T-helper 1 cell treated with Interleukin-12 subunit alpha and Interleukin-12 subunit beta and Interleukin-4 antibody, amounts not matched to agents 30 ng/mL and 1 ng/mL, for 36 hours (primary cell): Measurements from ENCODE around the gene TAS2R43. TPM values are rescaled to one million over a fixed set of nuclear protein-coding genes. Genes with fewer than 3 reads are reported as not detected.
"Not testable (repeated sequence)": the region's sequence is repeated elsewhere in the genome, so short reads cannot be mapped to it uniquely, and the experiment has no call there.

ENCODE experiments used
- intact Hi-C: fragments of 100-400 bp; cut with micrococcal nuclease; formaldehyde crosslinking; loops from one replicate; pipeline ENCODE4 v1.15.1; 2024
- total RNA-seq: library from RNA; stranded (reverse); gene quantifications from 2 replicates; pipeline ENCODE4 v1.2.3, GENCODE V29; 2022

The TAS2R43 gene, protein sequence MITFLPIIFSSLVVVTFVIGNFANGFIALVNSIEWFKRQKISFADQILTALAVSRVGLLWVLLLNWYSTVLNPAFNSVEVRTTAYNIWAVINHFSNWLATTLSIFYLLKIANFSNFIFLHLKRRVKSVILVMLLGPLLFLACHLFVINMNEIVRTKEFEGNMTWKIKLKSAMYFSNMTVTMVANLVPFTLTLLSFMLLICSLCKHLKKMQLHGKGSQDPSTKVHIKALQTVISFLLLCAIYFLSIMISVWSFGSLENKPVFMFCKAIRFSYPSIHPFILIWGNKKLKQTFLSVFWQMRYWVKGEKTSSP
- total RNA-seq: 1.0 and 1.2 TPM in 2 replicates

DNA sequence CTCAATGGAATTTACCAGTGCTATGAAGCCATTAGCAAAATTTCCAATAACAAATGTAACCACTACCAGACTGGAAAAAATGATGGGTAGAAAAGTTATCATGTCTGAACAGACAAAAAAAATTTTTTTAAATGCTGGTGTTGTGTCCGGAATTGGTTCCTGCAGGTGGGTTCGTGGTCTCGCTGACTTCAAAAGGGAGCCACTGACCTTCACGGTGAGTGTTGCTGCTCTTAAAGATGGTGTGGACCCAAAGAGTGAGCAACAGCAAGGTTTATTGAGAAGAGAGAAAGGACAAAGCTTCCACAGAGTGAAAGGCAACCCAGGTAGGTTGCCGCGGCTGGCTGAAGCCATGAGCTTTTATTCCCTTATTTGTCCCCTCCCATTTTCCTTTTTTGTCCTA, at the start of gene TAS2R43:
TSS of gene TAS2R43 (minus strand) at position 186 of the 400 bp plus-strand sequence. CDS start at position 102, 84 bp downstream.
- intact Hi-C loops: no loop called here

DNA sequence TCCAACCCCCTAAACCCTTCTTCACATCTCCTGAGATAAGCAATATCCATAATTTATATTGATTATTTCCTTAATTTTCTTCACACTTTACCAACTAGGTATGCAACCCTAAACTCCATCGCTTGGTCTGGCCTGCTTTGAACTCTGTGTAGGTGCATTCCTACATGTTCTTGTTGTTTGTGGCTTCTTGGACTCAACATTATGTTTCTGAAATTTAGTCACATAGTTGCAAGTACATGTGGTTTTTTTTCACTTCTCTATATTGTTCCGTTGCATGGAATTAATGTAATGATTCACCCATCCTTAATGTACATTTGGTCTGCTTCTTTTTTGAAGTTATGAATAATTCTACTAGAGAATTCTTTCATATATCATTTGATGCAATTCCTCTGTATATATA, 44.0 kb upstream of the TAS2R43 start:
- intact Hi-C loops: no loop called here

DNA sequence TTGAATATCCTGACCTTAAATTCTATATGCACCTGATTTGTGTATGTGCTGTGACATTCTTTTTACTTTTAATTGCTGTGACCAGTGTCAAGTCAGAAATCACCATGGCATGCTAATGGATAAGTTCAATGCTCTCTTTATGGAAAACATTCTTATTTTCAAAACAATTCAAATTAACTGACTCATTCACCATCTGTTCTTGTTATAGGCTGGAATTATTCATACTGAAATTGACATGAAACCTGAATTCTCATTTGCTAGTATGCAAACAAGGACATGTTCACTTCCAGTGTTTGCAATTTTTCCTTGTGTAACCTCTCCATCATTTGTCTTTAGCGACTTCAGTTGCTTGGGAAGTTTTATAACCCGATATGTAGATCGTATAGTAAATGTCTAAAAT, 42.2 kb upstream of the TAS2R43 start, which contains the start of gene TAS2R30:
TSS of gene TAS2R30 (minus strand) at position 340 of the 400 bp plus-strand sequence. CDS start 400 bp downstream, outside the sequence.
- intact Hi-C loops: no loop called here

DNA sequence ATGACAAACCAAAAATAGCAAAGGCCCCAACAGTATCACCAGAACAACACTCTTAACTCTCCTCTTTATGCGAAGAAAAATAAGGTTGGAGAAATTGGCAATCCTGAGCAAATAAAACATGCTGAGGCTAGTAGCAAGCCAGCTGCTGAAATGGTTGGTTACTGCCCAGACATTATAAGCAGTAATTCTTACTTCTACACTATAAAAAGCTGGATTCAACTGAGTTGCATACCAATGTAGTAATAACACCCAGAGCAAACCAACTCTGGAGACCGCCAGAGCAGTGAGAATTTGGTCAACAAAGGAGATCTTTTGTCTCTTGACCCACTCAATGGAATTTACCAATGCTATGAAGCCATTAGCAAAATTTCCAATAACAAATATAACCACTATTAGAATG, 41.7 kb upstream of the TAS2R43 start:
- intact Hi-C loops: no loop called here

DNA sequence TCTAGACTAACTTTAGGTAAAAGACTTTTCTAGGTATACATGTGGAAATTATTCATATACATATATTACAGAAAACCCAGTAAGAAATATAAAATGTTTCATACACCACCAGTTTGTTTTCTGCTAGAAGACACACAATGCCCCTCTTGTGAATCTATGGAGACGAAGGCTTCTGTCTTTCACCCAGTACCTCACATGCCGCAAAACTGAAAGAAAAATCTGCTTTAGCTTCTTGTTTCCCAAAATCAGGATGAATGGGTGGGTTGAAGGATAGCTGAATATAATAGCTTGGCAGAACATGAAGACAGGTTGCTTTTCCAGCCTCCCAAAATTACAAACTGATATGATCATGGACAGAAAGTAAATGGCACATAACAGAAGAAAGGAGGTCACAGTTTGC, 41.0 kb upstream of the TAS2R43 start:
- intact Hi-C loops: no loop called here

DNA sequence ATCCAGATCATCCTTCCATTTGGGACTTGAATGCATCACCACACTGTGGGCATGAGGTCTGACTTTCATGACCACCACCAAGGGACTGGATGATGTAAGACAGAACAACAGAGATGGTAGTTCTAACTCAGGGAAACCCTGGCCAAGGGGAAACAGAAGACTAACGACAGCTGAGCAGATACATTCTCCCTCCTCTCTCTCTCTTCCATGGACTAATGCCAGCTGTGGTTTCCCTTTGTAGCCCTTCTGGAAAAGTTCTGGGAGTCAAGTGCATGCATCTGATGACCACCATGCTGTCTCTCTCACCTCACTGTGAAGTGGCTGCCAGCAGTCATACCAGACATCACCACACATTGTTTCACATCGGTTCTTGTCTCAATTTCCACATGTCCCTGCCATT, 38.9 kb upstream of the TAS2R43 start:
- intact Hi-C loops: no loop called here

DNA sequence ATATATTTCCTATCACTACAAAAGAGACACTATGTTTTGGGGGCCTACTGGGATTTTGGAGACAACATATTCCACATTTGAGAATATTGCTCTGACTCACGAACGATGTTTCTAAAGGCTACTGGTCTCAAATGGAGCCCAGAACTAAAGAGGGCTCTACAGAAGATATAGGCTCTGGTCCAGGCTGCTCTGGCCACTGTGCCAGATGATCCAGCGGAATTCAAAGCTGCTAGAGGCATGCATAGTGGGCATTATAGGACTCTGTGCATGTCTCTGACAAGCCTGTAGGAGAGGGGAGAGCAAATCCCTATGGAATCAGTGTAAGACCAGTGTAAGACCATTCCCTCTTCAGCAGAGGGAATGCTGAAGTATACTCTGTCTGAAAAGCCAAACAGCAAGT, 38.3 kb upstream of the TAS2R43 start:
- intact Hi-C loops: no loop called here

DNA sequence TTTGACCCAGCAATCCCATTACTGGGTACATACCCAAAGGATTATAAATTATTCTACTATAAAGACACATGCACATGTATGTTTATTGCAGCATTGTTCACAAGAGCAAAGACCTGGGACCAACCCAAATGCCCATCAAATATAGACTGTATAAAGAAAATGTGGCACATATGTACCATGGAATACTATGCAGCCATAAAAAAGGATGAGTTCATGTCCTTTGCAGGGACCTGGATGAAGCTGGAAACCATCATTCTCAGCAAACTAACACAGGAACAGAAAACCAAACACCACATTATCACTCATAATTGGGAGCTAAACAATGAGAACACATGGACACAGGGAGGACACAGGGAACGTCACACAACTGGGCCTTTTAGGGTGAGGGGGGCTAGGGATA, 22.0 kb upstream of the TAS2R43 start:
- intact Hi-C loops: not testable (repeated sequence)

DNA sequence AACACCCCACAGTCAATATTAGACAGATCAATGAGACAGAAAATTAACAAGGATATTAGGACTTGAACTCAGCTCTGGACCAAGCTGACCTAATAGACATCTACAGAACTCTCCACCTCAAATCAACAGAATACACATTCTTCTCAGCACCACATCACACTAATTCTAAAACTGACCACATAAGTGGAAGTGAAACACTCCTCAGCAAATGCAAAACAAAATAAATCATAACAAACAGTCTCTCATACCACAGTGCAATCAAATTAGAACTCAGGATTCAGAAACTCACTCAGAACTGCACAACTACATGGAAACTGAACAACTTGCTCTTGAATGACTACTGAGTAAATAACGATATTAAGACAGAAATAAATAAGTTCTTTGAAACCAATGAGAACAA, 19.1 kb upstream of the TAS2R43 start:
- intact Hi-C loops: not testable (repeated sequence)

DNA sequence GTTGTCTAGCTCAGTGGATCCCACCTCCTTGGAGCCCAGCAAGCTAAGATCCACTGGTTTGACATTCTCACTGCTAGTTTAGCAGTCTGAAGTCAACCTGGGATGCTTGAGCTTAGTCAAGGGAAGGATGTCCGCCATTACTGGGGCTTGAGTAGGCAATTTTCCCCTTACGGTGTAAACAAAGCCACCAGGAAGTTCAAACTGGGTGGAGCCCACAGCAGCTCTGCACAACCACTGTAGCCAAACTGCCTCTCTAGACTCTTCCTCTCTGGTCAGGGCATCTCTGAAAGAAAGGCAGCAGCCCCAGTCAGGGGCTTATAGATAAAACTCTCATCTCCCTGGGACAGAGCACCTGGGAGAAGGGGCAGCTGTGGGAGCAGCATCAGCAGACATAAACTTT, 16.7 kb upstream of the TAS2R43 start:
- intact Hi-C loops: no loop called here

DNA sequence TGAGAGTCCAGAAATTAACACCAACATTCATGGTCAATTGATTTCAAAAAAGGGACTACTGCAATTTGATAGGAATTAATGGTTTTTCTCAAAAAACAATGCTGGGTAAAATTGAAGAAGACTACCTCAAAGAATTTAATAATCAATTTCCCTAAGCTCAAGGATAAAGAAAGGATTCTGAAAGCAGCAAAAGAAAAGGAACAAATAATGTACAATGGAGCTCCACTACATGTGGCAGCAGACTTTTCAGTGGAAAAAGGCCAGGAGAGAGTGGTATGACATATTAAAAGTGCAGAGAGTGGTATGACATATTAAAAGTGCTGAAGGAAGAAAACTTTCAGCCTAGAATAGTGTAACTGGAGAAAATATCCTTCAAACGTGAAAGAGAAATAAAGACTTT, 15.6 kb upstream of the TAS2R43 start:
- intact Hi-C loops: no loop called here

DNA sequence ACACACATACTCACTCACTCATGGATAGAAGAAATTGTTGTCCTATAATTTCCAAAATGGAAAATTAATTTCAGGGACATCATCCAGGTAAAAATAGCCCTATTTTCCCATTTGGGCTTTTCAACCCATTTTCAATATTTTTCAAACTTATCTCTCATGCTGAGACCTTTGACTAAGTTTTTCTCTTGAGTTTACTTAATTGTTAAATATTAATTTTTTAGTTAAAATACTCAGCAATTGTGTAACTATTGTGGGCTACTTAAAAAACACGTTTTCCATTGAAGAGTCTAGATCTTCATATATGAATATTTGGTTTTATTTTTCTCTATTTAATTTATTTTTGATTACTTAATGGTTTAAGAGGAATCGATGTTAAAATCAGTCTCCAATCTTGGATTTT, 14.2 kb upstream of the TAS2R43 start:
- intact Hi-C loops: no loop called here

DNA sequence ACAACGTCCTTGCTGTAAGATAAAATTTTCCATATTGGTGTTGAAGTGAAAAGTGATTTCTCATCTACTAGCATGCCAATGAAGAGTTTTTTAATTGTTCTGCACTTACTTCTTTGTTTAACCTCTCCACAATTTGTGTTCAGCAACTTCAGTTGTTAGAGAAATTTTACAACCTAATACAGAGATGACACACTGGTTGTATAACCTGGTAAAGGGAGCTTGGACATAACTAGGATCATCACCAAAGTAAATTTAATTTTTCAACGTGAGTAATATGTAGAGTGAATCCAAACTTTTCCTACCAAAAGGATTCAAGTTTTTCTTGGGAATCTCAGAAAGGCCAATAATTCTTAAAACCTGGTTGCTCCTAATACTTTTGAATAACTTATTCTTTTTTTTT, 13.4 kb upstream of the TAS2R43 start:
- intact Hi-C loops: no loop called here

DNA sequence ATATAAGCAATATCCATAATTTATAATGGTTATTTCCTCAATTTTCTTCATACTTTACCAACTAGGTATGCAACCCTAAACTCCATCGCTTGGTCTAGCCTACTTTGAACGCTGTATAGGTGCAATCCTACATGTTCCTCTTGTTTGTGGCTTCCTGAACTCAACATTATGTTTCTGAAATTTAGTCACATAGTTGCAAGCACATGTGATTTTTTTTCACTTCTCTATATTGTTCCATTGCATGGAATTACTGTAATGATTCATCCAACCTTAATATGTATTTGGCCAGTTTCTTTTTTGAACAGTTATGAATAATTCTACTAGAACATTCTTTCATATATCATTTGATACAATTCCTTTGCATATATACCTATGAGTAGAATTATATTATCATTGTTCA, 2.8 kb upstream of the TAS2R43 start:
- intact Hi-C loops: not testable (repeated sequence)

DNA sequence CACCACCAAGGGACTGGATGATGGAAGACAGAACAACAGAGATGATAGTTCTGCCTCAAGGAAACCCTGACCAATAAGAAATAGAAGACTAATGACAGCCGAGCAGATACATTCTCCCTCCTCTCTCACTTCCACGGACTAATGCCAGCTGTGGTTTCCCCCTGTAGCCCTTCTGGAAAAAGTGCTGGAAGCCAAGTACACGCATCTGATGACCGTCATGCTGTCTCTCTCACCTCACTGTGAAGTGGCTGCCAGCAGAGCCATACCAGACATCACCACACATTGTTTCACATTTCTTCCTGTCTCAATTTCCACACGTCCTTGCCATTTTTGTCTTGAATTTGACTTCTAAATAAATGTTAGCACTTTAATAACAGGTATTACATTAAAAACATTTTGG, 2.9 kb downstream of the TAS2R43 start:
- intact Hi-C loops: loop anchor here (10.0 kb wide), 1 partner anchor 86 kb away; the partner anchor contains the start of gene SMIM10L1

DNA sequence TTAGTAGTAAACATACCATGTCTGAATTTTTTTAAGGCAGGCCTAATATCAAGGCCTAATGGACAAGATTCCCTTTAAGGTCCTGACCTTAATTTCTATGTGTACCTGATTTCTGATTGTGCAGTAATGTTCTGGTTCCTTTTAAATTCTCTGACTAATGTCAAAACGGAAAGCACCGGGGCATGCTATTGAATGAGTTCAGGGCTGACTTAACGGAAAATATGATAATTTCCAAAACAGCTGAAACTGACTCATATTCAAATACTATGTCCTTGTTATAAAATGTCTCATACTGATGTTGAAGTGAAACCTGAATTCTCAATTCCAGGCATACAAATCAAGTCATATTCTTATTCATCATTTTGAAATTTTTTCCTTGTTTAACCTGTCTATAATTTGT, 6.7 kb downstream of the TAS2R43 start:
- intact Hi-C loops: loop anchor here (10.0 kb wide), 1 partner anchor 89 kb away; the partner anchor contains the start of gene SMIM10L1

DNA sequence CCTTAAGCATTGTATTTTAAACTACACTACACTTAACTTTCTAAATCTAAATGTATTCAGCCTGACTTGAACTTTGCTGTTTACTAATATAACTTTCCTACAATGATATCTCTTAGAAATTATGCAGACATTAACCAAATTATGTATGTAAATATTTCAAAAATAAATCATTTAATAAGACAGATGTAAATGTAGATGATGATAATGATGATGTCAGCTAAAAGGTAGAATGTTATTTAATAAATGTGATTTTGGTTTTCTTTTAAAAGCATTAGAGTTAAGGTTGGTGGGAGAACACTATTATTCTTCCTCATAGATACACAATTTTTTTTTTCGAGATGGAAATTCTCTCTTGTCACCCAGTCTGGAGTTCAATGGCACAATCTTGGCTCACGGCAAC, 10.1 kb downstream of the TAS2R43 start:
- intact Hi-C loops: loop anchor here (10.0 kb wide), 1 partner anchor 93 kb away; the partner anchor contains the start of gene SMIM10L1

DNA sequence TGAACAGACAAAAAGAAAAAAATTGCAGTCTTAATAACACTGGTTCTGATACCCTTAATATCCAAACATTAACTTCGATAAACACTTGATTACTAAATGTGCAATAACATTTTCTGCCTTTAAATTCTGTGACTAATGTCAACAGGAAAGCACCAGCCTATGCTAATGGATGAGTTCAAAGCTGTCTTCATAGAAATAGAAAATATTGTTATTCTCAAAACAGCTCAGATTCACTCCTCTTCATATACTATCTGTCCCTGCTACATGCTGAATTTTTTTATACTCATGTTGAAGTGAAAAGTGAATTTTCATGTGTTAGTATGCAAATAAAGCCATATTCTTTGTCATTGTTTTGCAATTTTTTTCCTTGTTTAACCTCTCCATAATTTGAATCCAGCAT, 13.9 kb downstream of the TAS2R43 start:
- intact Hi-C loops: no loop called here

DNA sequence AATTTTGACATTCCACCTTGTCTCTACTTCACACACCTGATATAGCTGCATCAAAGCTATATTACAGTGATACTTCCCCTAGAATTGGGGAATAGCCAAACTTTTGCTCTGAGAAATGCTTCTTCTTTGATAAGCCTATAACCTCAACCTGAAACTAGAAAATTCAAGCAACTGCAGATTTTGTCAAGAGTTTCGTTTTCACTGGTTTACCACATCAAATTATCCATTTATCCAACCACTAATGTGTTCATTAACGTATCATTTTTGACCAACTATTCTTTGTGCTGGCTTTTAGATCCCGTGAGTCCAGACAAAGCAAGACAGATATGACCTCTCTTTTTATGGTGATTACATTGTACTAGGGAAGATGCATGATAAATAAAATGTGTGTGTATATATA, 16.5 kb downstream of the TAS2R43 start:
- intact Hi-C loops: no loop called here

DNA sequence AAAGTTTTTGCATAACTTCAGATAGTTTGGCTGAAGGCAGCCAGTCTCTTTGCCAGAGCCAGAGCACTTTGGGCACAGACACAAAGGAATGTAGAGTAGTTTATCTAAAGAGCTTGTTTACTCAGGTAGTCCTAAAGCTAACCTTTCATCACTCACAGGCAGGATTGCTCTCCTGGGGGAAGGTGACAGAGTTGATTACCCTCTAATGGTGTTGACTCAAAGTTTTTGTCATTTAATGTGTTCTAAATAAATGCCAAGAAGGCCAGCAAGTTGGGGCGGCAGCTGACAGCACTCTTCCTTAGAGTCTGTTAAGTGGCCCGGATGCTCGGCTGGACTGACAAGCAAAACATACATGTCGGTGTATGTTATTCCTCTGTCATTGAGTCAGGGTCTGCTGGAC, 20.7 kb downstream of the TAS2R43 start:
- intact Hi-C loops: no loop called here

DNA sequence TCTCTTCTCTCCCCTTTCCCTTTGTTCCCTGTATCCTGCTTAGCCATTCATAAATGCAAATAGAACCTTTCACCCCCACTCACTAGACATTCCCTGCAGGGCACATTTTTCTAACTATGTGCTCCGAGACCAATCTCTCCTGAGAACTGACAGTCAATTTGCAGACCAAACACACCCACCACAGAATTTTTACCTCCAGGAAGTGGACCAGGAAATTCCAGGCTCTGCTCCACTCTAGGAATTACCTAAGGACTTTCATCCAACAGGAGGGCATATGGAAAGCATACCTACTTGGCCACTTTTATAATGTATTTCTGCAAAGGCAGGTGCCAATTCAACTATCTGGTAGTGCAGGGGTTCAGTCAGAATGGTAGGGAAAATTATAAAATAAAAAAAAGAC, 21.1 kb downstream of the TAS2R43 start:
- intact Hi-C loops: no loop called here

DNA sequence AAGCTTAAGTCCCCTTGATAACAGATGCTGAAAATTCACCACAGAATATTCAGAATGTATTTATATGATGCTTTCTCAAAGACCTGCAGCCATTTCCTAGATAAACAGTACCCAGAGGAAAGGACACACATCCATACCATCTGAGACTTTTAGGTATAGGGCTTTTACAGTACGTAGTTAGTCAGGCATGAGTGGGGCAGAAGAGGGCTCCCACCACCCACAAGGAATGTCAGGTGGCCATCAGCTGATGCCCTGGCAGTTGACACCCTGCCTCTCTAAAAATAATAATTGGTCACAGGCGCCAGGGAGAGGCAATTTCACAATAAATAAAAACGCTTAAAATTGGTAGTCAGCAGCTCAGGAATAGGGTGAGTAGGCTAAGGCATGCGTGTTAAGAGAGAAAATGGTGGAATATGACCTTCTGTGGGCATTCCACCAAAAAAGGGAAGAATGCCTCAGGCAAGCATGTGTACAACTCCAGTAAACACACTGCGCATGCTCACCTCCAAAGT, 22.2 kb downstream of the TAS2R43 start:
- intact Hi-C loops: loop anchor here (2.0 kb wide), 1 partner anchor 55 kb away; no protein-coding TSS in a partner anchor

DNA sequence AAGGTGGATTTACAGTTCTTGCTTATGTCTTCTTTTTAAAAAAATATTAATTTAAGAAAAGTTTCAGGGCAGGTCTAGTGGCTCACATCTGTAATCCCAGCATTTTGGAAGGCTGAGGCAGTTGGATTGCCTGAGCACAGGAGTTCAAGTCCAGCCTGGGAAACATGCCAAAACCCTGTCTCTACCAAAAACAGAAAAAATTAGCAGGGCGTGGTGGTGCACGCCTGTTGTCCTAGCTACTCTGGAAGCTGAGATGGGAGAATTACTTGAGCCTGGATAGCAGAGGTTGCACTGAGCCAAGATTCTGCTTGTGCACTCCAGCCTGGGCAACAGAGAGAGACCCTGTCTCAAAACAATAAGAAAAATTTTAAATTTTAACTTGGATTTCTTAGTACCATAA, 24.6 kb downstream of the TAS2R43 start:
- intact Hi-C loops: no loop called here
